ENCODE results near the gene LRRC40.

LRRC40 gene

DNA sequence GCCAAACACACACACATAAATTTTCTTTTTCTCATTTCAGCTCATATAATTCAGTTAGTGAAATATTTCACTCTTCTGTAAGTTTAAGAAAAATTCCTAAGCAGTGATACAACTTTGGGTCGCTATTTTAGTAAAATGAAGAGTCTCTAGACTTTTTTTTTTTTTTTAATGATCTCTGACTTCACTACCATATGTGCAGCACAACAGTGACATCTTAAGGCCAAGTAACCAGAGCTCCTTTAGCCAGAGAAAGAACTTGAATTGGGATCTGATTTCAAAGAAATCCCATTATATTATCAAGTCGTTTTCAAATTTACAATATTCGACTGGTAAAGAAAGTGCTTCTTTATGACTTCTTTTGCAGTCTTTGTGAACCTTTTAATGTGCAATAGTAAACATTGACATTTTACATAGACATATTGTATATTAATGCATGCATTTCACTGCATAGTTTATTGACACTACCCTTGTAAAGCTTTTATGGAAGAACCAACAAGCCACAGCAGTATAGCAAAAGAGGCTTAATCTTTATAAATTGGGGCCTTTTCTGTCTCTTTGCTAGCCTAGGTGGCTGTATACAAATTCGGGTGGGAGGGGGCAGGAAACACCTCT lies 62.2 kb downstream of the LRRC40 start:
- Histone ChIP-seq H3K27me3 (no peaks in the 10 kb centered on the region), H3K4me3 (ENCODE audit: low read depth in 1 of 2, low read length in 1 of 2) (no peak overlapping the region), H3K4me1 (ENCODE audit: control insufficient read depth in 1 of 2, insufficient read depth in 1 of 2, low read depth in 1 of 2, low read length in 1 of 2) (no peaks in the 10 kb centered on the region), H3K36me3 (peaks cover 17% of the 10 kb centered on the region), H3K9me3 (no peaks in the 10 kb centered on the region), H3K27ac (no peak overlapping the region)
- TF ChIP-seq, protein P1, sequence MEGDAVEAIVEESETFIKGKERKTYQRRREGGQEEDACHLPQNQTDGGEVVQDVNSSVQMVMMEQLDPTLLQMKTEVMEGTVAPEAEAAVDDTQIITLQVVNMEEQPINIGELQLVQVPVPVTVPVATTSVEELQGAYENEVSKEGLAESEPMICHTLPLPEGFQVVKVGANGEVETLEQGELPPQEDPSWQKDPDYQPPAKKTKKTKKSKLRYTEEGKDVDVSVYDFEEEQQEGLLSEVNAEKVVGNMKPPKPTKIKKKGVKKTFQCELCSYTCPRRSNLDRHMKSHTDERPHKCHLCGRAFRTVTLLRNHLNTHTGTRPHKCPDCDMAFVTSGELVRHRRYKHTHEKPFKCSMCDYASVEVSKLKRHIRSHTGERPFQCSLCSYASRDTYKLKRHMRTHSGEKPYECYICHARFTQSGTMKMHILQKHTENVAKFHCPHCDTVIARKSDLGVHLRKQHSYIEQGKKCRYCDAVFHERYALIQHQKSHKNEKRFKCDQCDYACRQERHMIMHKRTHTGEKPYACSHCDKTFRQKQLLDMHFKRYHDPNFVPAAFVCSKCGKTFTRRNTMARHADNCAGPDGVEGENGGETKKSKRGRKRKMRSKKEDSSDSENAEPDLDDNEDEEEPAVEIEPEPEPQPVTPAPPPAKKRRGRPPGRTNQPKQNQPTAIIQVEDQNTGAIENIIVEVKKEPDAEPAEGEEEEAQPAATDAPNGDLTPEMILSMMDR (IDR thresholded peaks at IDR 0.05) = no peak

DNA sequence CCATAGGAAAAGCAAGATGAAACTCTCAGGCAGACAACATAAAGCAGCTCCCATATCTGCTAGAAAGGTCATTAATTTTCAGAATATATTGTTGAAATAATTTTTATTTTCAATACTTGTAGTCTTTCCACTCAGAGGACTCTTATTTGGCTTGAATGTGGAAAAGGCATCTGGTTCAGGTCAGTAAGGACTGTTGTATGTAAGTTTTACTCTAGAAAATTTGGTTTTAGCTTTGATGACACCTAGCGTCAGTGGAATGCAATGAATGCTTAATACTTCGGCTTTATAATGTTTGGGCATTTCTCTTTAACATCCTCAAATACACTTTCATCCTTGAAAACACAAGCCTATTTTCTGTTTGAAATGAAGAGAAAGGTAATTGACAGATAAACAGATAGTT lies 63.3 kb downstream of the LRRC40 start:
- no peaks in the 10 kb centered on the region for H3K4me1 ChIP-seq (ENCODE audit: control insufficient read depth in 1 of 2, insufficient read depth in 1 of 2, low read depth in 1 of 2, low read length in 1 of 2)
- no peaks in the 10 kb centered on the region for H3K27me3 ChIP-seq
- H3K4me3 ChIP-seq (ENCODE audit: low read depth in 1 of 2, low read length in 1 of 2) = no peak overlapping the region
- no peak overlapping the region for H3K27ac ChIP-seq
- TF ChIP-seq, protein P1 (IDR thresholded peaks at IDR 0.05) = no peak
- peaks cover 17% of the 10 kb centered on the region for H3K36me3 ChIP-seq
- H3K9me3 ChIP-seq = no peaks in the 10 kb centered on the region

DNA sequence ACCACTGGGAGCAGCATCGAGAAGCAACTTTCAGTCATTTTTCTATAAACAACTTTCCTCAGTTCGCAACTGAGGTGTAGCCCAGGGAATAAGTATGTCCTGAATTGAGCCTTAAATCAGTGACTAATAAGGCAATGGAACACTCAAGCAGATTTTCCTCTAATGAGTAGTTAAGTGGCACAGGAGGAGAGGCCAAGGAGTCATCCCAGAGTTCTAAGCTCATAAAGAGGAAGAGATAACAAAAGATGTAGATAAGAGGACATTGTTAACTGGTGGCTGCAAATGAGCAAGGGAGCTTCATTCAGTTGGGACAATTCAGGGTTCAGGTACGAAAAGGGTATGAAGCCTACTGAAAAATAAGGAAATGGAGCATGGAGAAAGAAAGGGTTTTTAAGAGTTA lies 64.5 kb downstream of the LRRC40 start:
- Histone ChIP-seq H3K36me3 (peaks cover 13% of the 10 kb centered on the region), H3K27ac (no peak overlapping the region), H3K9me3 (no peaks in the 10 kb centered on the region), H3K27me3 (no peaks in the 10 kb centered on the region), H3K4me3 (ENCODE audit: low read depth in 1 of 2, low read length in 1 of 2) (no peak overlapping the region), H3K4me1 (ENCODE audit: control insufficient read depth in 1 of 2, insufficient read depth in 1 of 2, low read depth in 1 of 2, low read length in 1 of 2) (no peaks in the 10 kb centered on the region)
- TF ChIP-seq, protein P1 (IDR thresholded peaks at IDR 0.05) = no peak

DNA sequence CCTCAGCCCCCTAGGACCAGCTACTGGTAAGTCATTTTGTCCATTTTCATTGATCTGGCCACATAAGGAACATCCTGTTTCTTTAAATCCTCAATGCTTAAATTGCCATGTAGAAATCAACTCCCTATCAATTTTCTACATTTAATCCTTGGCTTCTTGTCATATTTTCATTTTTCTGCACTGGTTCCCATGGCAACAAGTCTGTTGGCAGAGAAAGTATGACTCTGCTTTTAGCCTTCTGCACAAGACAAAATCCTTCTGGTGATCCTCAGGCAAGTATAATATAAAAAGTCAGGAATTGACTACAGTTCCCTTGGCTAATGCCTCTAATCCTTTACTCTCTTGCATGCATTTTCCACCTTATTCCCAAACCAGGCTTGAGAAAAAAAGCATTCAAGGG lies 65.0 kb downstream of the LRRC40 start:
- TF ChIP-seq, protein P1 (IDR thresholded peaks at IDR 0.05) = no peak
- Histone ChIP-seq H3K4me1 (ENCODE audit: control insufficient read depth in 1 of 2, insufficient read depth in 1 of 2, low read depth in 1 of 2, low read length in 1 of 2) (no peaks in the 10 kb centered on the region), H3K27ac (no peak overlapping the region), H3K36me3 (peaks cover 13% of the 10 kb centered on the region), H3K4me3 (ENCODE audit: low read depth in 1 of 2, low read length in 1 of 2) (no peak overlapping the region), H3K27me3 (no peaks in the 10 kb centered on the region), H3K9me3 (no peaks in the 10 kb centered on the region)

DNA sequence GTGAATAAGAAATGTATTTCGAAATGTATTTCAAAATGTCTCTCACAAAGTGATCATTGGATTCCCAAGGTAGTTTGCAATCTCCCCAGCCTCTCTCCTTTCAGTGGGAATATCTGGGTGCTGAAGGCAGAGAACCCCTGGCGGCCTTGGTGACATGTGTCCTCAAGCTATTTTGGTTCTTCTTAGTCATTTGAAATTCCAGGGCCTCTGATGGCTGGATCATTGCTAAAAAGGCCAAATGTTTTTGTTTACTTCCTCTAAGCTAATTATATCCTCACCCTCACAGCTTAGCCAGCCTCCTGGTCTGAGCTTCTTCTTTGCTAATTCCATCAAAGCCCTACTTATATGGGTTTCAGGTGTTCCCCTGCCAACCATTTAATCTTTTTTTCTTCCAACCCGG lies 71.2 kb downstream of the LRRC40 start:
- Histone ChIP-seq H3K27ac (no peak overlapping the region), H3K27me3 (no peaks in the 10 kb centered on the region), H3K9me3 (no peaks in the 10 kb centered on the region), H3K4me3 (ENCODE audit: low read depth in 1 of 2, low read length in 1 of 2) (no peak overlapping the region), H3K36me3 (no peaks in the 10 kb centered on the region), H3K4me1 (ENCODE audit: control insufficient read depth in 1 of 2, insufficient read depth in 1 of 2, low read depth in 1 of 2, low read length in 1 of 2) (no peaks in the 10 kb centered on the region)
- TF ChIP-seq, protein P1 (IDR thresholded peaks at IDR 0.05) = no peak

DNA sequence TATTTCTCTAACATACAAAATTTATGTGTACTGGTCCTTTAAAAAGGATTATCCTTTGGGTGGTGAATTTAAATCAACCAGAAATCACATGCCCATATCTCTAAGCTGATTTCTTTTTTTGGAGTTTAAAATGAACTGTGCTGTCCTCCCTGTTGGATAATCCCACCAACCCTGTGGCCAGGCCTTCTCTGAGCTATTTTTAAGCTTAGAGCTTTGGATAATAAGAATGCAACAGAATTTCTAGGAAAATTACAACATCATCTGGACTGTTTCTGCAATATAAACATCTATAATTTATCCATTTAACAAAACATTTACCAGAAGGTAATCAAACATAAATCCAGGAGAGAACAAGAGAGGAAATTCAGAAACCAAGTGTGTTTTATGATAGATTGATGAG lies 88.3 kb downstream of the LRRC40 start:
- H3K27ac ChIP-seq = no peak overlapping the region
- H3K4me1 ChIP-seq (ENCODE audit: control insufficient read depth in 1 of 2, insufficient read depth in 1 of 2, low read depth in 1 of 2, low read length in 1 of 2) = no peaks in the 10 kb centered on the region
- H3K9me3 ChIP-seq = no peaks in the 10 kb centered on the region
- H3K4me3 ChIP-seq (ENCODE audit: low read depth in 1 of 2, low read length in 1 of 2) = no peak overlapping the region
- TF ChIP-seq, protein P1 (IDR thresholded peaks at IDR 0.05) = no peak
- no peaks in the 10 kb centered on the region for H3K27me3 ChIP-seq
- H3K36me3 ChIP-seq = no peaks in the 10 kb centered on the region

Measured in neutrophil (primary cell).